HG03469 (cell line): ENCODE data around the gene CYP4V2.

ENCODE experiments used
- ATAC-seq: cut with Tn5 transposase; IDR thresholded peaks from one replicate; pipeline ENCODE4 v1.9.1; 2021; ENCODE audit warnings: mild to moderate bottlenecking, moderate library complexity, moderate number of reproducible peaks; ENCODE audit not compliant: unreplicated experiment

Gene CYP4V2

DNA sequence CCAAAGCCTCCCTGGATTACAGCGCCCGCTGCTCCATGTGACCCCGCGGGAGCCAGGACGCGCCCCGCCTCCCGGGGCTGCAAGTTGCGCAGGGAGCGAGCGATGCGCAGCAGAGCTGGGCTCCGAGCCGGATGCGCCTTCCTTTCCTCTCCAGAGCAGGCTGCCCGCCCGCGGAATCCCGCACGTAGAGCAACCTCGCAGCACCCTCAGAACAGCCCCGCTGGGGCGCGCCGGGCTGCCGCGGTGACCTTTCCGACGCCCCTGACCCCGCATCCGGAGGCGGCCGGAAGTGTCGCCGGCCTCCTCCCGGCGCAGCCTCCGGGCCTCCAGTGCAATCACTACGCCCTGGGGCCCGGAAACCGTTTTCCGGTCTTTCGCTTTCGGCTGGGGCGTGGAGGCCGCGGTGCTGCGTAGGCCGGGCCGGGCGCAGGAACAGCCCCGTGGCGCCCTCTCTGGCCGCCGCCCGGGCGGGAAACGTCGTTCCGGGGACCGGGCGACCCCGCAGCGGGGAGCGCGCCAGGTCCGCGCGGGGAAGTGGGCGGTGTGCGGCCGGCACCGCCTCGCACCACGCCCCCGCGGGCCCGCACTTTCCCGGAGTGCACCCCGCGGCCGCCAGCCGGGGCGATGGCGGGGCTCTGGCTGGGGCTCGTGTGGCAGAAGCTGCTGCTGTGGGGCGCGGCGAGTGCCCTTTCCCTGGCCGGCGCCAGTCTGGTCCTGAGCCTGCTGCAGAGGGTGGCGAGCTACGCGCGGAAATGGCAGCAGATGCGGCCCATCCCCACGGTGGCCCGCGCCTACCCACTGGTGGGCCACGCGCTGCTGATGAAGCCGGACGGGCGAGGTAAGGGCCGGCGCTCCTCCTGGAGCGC is at the start of gene CYP4V2:
Gene CYP4V2, plus strand, starts transcription at position 368 of the 866 bp plus-strand sequence. Its CDS starts 257 bp downstream, at position 625.
- peak; percentile 88 for ATAC-seq

DNA sequence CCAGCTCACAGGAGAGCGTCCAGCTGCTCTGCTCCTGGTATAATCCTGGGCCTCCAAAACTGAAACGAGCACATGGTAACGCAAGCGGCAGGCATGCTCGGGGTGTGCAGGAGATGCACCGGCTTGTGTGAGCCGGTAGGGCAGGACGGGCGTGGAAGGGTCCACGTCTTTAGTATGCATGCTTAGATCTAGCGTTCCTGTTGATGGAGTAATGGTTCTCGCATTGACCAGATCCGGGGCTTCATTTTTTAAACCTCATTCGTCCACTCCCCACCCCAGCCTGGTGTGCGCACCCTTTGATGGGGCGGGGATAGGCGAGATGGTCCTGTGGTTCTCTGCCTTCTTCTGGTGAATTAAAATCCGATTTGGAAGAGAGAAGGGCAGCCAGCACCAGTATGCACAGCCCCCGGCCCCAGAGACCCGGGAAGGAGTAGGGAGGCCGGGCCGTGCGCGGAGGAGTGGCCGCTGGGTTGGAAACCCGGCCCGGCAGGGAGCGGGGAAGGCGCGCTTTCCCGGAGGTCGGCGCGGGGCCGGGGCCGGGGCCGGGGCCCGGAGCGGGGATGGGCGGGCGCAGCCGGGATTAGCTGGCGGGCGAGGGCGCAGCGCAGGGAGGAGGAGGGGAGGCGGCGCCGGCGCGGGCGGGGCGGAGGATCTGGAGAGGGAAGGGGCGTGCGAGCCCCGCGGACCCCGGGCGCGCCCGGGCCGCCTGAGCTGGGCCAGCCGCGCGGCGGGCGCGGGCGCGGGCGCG is 47.0 kb upstream of the CYP4V2 start:
- no peak for ATAC-seq

DNA sequence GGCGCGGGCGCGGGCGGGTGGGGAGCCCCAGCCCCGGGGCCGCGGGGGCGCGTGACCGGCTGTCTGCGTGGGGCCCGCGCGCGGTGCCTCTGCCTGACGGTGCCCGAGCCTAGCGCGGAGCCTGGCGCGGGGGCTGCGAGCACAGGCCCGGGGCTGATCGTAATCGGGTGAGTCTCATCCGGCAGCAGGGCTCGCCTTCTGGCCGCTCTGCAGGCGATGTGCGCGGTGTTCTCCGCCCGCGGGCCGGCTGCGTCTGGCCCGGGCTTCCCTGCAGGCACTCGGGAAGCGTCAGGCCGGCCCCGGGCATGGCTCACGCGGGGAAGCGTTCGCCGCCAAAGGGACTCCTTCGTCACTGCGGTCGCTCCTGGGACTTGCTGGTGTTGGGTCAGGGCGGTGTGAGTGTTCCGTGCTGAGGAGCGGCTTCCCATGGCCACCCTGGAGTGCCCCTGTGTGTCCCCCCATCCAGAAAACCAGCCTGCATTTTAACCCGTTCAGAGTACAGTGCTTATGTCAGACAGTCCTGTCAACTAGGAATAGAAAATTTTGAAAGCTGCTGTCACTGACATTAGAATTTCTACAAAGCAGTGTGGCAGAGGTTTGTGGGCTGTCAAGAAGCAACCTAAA is 46.3 kb upstream of the CYP4V2 start:
- ATAC-seq, result no peak

DNA sequence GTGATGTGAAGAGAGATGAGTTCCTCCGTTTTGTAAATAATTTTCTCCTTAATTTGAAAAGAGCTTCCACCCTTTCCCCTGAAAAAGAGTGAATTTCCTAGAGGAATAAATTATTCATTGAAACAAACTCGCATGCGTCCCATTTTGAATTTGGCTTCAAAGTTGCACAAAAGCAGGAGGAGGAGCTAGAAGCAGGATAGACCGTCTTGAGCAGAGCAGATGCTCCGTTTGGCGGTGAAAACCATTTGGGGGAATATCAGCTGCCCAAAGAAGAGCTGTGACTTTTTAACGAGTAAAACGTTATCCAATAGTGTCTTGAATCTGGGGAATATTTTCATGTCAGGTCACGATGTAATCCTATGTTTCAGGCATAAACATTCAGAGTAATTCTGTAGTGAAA is 44.9 kb upstream of the CYP4V2 start:
- no peak for ATAC-seq

DNA sequence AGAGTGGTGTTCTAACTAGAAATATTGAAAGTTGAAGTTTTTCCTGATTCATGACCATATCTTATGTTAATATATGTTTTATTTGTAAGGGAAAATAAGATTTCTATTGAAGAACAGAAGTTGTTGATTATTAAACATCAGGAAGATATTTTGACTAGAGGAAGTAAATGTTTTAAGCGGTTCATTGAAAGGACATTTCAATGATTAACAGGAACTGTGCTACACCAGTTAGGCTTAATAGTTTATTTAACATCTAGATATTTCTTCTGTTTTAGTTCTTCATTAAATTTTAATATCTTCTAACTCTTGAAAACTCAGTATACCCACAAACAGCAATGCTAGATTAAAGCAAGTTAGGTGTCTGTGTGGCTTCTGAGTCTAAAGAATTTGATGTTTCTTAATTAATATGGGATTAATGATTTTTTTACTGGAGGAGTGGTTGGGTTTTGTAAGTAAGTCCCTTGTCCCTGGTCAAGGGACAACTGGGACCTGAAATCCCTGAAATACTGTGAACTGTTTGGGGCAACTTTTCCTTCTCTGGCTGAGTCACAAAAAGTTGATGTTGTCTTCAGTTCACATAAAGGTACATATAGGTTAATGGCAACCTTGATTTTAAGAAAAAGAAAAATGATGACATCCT is 42.9 kb upstream of the CYP4V2 start:
- no peak for ATAC-seq

DNA sequence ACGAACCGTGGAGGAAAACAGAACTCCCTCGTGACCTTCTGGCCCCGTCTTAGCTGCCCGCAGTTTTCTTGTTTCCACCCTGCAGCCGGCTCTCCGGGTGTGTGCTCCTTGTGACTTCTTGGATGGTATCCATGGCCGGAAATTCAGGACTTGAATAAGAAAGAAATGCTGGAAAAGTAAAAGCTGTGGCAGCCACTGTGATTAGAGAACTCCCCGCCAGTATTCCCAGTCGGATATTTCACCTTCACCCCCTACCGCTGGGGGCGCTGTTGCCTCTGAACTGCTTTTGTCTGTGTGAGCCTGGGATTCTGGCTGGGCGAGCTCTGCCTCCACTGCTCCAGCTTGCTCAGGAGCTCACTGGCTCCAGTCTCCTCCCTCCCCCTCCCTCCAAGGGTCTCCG is 41.5 kb upstream of the CYP4V2 start:
- no peak for ATAC-seq

DNA sequence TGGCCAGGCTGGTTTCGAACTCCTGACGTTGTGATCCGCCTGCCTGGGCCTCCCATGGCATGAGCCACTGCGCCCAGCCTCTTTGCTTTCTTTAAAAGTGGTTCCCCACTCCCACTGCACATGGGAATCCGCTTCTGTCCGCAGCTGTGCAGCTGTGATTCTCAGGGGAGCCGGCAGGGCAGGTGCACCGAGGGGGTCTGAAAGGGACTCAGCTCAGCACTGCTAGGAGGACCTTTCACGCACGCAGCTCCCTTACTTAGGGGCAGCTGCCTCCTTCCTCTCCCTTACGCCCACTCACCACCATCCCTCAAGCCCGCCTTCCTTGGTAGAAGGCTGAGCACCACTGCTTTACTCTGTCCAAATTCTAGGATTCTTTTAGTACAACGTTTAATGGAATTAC is 40.4 kb upstream of the CYP4V2 start:
- no peak for ATAC-seq

DNA sequence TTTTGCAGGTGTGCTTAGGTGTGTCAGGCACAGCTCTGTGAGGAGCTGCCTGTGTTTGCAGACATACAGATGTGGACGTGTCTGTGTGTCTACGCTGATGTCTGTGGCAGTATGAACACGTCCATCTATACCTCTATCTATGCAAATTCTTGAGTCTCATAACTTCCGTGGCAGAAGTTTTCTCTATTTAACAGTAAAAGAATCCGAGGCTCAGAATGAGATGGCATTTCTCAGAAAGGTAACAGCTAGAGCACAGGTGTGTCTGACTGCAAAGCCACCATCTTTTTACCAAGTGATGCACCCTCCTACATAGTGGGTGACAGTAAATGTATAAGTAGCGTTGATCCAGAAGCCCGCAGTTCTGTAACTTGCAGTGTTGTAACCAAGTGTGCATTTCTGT is 39.9 kb upstream of the CYP4V2 start:
- ATAC-seq, result peak; percentile 49

DNA sequence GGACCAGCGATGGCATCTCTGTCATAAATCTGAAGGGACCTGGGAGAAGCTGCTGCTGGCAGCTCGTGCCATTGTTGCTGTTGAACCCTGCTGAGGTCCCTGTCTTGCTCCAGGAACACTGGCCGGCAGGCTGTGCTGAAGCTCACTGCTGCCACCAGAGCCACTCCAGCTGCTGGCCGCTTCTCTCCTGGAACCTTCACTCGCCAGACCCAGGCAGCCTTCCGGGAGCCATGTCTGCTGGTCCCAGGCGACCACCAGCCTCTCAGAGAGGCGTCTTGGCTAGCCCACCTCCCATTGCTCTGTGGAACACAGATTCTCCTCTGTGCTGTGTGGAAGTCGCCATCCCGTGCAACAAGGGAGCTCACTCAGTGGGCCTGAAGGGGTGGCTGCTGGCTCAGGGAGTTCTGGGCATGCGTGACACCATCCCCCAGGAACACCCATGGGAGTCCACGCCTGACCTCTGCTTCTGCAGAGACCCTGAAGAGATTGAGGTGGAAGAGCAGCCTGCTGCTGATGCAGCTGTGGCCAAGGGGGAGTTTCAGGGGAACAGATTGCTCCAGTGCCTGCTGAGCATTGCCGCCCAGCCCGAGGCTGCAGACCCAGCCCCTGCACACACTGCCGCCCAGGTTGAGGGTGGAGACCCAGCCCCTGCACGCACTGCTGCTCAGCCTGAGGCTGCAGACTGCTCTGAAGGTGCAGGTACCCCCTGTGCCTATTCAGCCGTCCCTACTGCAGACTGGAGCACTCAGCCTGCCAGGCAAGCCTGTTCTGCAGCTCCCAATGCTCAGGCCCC is 33.1 kb upstream of the CYP4V2 start:
- ATAC-seq, result no peak

DNA sequence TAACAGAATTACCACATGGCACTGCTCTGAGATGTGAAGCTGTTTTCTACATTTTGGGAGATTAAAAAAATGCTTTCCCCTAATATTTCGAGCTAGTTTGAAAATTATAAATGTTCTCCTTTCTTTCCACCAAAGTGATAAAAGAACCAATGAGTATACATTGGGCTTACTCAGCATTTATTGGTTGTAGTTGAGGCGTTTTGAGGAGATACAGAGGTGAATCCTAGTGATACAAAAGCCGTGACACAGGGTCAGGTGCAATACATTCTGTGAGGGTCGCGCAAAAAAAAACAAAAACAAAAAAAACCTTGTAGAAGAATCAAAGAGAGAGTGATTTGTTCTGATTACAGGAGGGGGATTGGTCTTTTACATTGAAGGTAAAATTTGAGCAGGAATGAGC is 32.4 kb upstream of the CYP4V2 start:
- no peak for ATAC-seq

DNA sequence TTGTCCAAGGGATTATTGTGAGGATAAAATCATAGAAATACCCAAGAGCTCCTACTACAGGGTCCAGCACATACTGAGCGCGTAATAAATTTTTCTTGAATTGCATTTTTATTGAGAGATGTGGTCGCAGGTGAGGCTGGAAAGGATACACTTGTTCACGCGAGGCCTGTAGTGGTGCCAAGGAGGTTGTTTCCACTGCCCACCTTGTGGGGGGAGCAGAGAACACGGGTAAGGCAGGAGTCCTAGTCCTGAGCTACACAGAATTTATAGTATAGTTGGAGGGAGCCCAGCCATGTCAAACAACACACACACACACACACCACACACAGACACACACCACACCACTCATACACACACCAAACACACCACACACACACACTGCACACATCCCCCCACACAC is 31.8 kb upstream of the CYP4V2 start:
- ATAC-seq, result no peak

DNA sequence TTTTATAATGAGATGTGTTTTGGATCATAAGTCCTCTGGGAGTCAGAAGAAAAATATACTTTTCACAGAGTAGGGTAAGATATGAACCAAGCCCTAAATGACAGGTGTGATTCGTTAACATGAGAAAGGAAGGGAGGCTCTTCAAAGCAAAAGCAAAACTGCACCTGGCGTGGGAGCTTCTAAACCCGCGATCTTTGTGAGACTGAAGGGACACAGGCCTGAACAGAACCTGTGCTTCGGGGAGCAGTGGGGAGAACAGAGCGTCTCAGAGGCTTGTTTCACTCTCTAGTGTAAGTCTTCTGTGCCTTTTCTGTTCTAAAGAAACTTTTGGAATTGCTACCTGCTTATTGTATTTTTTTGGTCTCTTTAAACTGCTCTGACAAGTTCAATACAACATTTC is 30.2 kb upstream of the CYP4V2 start:
- peak; percentile 95 for ATAC-seq

DNA sequence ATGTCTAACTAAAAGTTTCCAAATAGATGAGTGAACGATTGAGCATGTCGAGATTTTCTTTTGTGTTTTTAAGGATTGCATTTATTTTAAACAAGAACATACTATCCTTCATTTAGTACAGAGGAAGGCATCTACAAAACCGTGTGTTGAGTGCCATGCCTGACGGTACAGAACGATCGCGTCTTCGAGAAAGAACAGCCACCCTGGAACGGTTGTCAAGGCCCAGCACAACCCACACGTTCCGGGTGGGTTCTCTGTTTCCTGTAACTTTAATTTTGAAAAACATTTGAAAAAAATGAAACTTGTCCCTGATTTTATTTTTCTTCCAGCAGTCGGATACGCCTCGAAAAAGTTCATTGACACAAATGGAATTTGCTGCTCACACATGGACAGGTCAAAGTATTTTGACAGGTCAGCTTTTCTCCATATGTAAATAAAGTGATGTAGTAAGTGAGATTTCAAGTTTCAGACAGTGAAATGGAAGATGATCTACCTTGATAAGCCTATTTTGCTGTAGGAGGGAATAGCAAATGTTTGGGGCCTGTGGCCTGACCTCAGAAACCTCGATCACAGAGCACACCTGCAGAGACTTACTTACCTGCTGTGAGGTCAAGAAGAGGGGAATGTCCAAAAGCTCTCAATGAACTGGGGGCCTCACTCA is 24.4 kb upstream of the CYP4V2 start:
- no peak for ATAC-seq

DNA sequence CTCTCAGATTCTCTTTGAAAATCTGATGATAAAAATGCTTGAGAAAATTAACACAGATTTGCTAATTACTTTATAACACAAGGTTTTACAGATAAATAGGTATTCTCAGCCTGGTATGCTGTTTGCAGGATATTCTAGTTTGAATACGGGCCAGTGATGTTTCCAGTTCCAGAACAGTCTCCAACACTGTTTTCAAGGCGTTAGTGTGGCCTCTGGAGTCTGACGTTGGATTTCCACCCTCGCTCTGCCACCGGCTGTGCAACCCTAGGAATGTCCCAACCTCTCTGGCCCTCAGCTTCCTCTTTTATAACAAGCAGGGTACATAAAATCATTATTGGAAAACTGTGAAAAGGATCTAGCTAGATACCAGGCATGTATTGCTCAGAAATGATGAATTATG is 23.8 kb upstream of the CYP4V2 start:
- ATAC-seq, result no peak

DNA sequence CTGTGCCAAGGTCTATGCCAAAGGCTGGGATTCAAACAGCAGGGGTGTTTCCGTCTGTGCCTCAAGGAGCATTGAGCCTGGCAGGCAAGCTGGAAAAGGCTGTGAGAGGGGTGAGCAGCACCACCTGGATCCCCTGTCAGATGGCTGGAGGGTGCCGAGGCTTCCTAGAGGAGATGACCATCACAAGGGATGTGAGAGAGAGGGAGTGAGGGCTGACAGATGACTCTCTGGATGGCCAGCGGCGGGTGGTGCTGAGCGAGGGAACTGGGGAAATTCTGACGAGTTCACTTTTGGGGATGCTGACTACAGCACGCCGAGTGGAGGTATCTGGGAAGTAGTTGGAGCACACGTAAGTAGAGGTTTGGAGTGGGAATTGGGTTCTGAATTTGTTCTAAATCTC is 22.6 kb upstream of the CYP4V2 start:
- ATAC-seq, result no peak

DNA sequence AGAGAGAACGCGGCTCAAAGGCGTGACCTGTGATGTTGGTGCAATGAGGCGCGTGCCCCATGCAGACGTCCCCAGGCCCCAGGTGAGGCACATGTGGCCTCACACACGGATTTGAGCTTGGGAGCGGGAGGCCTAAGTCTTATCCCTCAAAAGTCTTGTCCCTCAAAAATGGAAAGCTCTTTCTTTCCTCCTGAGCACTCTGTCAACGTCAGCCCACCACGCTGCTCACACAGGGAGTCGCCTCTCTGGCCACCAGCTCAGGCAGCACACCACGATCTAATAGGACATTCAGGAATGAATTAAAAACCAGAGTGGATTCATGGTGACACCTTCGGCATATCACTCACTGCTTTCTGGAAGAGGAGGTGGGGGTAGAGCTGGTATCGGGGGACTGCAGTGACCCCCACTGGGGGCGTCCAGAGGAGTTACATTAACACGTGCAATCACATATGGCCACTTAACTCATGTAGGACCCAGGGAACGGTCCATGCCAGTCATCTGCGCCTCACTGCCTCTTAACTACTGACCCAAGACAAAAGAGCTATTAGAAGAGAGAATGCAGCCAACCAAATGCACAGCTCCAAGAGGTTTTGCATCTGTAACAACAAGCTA is 21.9 kb upstream of the CYP4V2 start:
- no peak for ATAC-seq

DNA sequence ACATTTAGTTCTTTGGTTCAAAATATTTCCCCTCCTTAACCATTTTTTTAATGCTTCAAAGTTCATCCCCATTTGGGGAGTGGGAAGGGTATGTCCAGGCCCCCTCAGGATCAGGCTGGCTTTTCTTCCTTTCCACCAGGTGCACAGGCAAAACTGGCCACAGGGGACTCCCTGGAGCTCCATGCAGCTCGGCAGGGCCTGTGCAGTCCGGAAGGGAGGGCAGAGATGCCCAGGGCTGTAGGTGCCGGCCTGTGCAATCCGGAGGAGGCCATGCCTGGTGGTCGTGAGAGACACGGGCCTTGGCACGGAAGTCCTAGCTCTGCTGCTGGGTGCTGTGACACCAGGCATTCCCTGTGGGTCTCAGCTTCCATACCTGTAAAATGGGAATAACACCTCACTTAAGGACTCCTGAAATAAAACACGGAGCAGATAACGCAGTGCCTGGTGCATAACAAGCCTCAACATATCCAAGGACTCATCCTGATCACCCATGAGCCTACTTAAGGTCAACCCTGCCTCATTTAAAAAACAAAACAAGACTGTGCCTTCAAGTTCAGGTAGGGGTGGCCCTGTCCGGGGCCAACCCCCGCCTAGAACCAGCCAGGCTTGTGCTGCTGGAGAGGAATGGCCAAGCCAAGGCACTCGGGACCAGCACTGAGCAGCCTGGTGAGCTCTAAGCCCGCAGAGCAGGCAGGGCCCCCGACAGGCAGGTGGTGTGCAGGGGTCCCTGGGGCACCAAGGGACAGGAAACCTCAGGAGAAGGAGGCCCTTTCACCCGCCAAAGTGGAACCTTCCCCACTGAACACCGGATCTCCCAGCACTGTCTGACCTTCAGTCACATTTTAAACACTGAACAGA is 21.2 kb upstream of the CYP4V2 start:
- ATAC-seq, result no peak

DNA sequence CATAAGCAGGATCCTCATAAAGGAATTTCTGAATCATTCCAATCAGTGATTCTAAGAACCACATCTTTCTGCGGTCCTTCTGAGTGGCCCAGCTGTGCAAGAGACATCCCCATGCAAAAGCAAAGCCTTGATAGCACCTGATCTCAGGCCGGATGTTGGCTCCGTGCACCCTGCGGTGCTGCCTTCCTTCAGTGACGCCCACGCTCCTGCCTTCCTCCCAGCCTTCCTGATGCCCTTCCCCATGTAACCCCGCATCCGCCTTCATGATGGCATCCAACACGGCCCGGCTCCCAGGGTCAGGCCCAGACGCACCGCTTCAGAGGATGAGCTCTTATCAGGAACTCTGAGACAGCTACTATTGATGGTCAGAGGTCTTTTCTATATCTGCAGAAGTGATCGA is 20.4 kb upstream of the CYP4V2 start:
- no peak for ATAC-seq

DNA sequence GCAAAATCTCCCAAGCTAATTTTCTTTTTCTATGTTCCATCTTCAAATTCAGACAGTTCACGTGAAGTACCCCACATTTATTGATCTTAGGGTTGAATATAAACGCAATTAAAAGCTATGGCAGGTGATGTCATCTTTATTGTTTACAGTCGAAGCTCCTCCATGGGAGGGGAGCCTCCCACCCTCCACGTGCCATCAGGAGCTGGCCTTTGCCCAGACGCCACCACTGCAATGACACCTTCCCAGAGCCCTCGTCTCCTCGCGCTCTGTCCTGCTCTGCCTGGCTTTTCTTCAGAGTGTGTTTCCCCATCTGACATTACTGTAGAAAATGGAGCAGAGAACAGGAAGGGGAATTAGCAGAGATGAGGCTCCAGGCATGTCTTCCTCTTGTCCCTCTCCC is 18.8 kb upstream of the CYP4V2 start:
- no peak for ATAC-seq
